ENCODE data around the gene ZNF33A. TPM values are rescaled to one million over a fixed set of nuclear protein-coding genes. Genes with fewer than 3 reads are reported as not detected.
A peak's percentile ranks its signal among the peaks of the same experiment; 100 is the strongest.

The ZNF33A gene
- total RNA-seq (ENCODE audit: unreplicated experiment) = 38.2 TPM
- long read RNA-seq, partial matches to known transcripts = 2 of 8 reads
- long read RNA-seq, other reads (novel, unspliced or antisense) = 4 of 8 reads

DNA sequence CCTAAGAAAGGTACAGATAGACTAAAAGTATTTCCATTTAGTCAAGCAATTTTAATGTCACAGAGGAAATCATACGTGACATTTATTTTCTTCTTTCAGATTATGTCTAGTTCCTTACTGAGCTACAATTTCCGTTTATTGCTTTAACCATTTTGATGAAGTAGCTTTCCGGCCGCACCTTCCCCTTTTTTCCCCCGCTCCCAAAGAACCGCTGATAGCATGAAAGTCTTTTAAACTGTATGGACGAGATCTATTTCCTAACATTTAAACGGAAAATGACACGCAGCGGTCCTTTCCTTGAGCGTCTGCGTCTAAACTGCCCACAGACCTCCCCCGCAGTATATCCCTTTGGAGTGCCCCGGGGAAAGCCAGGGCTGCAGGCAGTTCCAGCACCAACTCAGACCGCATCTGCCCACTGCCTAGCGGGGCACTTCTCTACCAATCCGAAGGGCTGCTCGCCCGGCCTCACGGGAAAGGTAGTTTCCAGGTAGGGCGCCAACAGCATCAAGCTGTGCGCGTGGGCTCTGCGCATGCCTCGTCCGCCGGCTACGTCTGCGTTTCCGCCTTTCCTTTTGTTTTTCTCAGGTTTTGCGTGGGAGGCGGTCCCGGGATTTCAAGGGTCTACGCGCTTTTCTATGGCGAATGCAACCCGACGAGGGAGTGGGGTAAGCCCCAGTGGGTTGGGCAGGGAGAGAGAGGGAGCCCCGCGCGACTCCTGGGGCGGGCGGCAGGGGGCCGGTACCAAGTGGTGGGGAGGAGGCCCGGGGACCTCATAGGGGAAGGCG is at the start of gene ZNF33A:
ZNF33A (plus strand) TSS at position 557 of the 785 bp plus-strand sequence. CDS start 1,667 bp downstream, outside the sequence.
- peak within 1 kb of the TSS; percentile 80 for H3K4me3 Mint-ChIP-seq (ENCODE audit: unreplicated experiment)
- peaks cover 2% of the 10 kb centered on the region for H3K9me3 Mint-ChIP-seq (ENCODE audit: unreplicated experiment)
- peak; percentile 79 for DNase-seq
- H3K4me1 Mint-ChIP-seq (ENCODE audit: low read depth, unreplicated experiment) = no peaks in the 10 kb centered on the region
- H3K36me3 Mint-ChIP-seq (ENCODE audit: unreplicated experiment) = no peaks in the 10 kb centered on the region
- H3K27me3 Mint-ChIP-seq (ENCODE audit: unreplicated experiment) = peaks cover 4% of the 10 kb centered on the region
- TF ChIP-seq, protein P1, sequence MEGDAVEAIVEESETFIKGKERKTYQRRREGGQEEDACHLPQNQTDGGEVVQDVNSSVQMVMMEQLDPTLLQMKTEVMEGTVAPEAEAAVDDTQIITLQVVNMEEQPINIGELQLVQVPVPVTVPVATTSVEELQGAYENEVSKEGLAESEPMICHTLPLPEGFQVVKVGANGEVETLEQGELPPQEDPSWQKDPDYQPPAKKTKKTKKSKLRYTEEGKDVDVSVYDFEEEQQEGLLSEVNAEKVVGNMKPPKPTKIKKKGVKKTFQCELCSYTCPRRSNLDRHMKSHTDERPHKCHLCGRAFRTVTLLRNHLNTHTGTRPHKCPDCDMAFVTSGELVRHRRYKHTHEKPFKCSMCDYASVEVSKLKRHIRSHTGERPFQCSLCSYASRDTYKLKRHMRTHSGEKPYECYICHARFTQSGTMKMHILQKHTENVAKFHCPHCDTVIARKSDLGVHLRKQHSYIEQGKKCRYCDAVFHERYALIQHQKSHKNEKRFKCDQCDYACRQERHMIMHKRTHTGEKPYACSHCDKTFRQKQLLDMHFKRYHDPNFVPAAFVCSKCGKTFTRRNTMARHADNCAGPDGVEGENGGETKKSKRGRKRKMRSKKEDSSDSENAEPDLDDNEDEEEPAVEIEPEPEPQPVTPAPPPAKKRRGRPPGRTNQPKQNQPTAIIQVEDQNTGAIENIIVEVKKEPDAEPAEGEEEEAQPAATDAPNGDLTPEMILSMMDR (IDR thresholded peaks at IDR 0.05; ENCODE audit: partially characterized antibody, unreplicated experiment) = no peak
- peak within 1 kb of the TSS; percentile 63 for H3K27ac Mint-ChIP-seq (ENCODE audit: unreplicated experiment)

DNA sequence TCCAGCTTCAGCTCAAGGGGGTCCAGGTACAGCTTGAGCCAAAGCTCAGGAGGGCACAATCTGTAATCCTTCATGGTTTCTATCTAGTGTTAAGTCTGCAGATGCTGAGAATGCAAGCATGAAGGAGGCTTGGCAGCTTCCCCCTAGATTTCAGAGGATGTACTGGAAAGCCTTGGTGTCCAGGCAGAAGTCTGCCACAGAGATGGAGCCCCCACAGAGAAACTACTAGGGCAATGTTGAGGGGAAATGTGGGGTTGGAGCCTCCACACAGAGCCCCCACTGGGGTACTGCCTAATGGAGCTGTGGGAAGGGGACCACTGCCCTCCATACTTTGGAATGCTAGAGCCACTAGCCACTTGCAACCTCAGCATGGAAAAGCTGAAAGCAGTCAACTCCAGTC is 45.5 kb upstream of the ZNF33A start:
- H3K27me3 Mint-ChIP-seq (ENCODE audit: unreplicated experiment) = no peaks in the 10 kb centered on the region
- H3K27ac Mint-ChIP-seq (ENCODE audit: unreplicated experiment) = no peak overlapping the region
- peaks cover 12% of the 10 kb centered on the region for H3K9me3 Mint-ChIP-seq (ENCODE audit: unreplicated experiment)
- no peak for DNase-seq
- H3K4me3 Mint-ChIP-seq (ENCODE audit: unreplicated experiment) = no peak overlapping the region
- H3K36me3 Mint-ChIP-seq (ENCODE audit: unreplicated experiment) = peaks cover 24% of the 10 kb centered on the region
- TF ChIP-seq, protein P1 (IDR thresholded peaks at IDR 0.05; ENCODE audit: partially characterized antibody, unreplicated experiment) = no peak
- no peaks in the 10 kb centered on the region for H3K4me1 Mint-ChIP-seq (ENCODE audit: low read depth, unreplicated experiment)

DNA sequence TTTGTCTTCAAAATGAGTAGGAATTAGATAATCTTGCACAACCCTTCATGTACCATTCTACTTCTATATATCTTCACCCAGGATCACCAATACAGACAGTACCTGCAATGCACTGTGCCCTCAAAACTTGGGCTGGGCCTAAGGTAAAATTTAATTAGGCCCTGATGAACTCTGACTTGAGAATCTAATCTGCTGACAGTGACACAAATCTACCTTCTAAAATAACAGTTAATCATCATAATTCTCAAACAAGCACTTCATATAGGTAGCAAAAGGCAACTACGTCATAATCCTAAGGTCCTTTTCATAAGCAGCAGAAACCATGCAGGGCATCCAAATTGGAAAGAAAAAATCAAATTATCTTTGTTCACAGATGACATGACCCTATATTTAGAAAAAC is 38.1 kb upstream of the ZNF33A start:
- H3K36me3 Mint-ChIP-seq (ENCODE audit: unreplicated experiment) = no peaks in the 10 kb centered on the region
- peaks cover 3% of the 10 kb centered on the region for H3K9me3 Mint-ChIP-seq (ENCODE audit: unreplicated experiment)
- no peak overlapping the region for H3K27ac Mint-ChIP-seq (ENCODE audit: unreplicated experiment)
- no peaks in the 10 kb centered on the region for H3K27me3 Mint-ChIP-seq (ENCODE audit: unreplicated experiment)
- DNase-seq = no peak
- TF ChIP-seq, protein P1 (IDR thresholded peaks at IDR 0.05; ENCODE audit: partially characterized antibody, unreplicated experiment) = no peak
- H3K4me1 Mint-ChIP-seq (ENCODE audit: low read depth, unreplicated experiment) = no peaks in the 10 kb centered on the region
- H3K4me3 Mint-ChIP-seq (ENCODE audit: unreplicated experiment) = no peak overlapping the region

DNA sequence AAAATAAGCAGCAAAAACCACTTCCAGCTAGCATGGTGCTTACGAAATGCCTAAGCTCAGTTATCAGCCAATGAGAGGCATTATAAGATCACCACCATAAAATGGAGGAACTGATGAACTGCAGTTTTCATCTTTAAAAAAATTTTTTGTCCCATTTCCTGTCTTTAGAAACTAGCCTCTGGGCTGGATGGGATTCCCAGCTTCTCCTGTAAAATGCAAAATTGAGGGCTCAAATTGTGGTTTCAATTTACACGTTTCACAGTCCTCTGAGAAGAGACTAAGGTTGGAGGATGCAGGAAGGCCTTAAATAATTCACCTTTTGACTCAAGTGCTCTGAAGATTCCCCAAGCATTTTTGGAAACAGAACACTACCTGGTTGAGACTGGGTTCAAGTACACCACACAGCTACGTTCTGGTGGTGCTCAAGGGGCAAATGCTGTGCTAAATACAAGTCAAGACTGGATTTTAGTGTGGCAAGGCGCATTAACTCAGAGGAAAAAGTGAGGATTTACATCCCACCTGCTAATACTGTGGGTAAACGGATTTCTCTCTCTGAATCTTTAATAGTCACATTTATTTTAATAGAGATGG is 35.0 kb upstream of the ZNF33A start:
- no peak for DNase-seq
- TF ChIP-seq, protein P1 (IDR thresholded peaks at IDR 0.05; ENCODE audit: partially characterized antibody, unreplicated experiment) = no peak
- H3K4me3 Mint-ChIP-seq (ENCODE audit: unreplicated experiment) = peak overlapping the region; percentile 91
- no peaks in the 10 kb centered on the region for H3K36me3 Mint-ChIP-seq (ENCODE audit: unreplicated experiment)
- H3K27me3 Mint-ChIP-seq (ENCODE audit: unreplicated experiment) = no peaks in the 10 kb centered on the region
- peaks cover 3% of the 10 kb centered on the region for H3K9me3 Mint-ChIP-seq (ENCODE audit: unreplicated experiment)
- peak overlapping the region; percentile 92 for H3K27ac Mint-ChIP-seq (ENCODE audit: unreplicated experiment)
- no peaks in the 10 kb centered on the region for H3K4me1 Mint-ChIP-seq (ENCODE audit: low read depth, unreplicated experiment)

Data from glutamatergic neuron (in vitro differentiated cells).